Measurements from ENCODE around the gene ICE1.

DNA sequence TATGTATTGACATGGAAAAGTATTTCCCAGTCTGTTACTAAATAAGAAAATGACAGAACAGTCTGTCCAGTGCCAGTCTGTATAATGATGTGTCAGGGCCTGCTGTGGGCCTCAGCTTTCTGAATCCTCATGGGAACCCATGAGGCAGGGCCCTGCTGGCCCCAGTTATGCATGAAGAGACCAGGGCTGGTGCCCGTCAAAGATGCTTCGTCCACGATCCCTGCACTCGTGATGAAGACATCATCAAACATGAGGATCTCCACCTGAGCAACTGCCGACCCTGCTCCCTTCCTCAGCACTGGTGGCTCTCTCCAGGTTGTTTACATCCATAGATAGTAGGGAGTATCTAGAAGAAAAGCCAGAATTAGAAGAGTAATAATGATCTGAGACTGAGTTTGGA, 52.5 kb downstream of the ICE1 start:
- TF ChIP-seq FOXK2 (IDR thresholded peaks at IDR 0.05) (no peak), SP1 (IDR thresholded peaks at IDR 0.05) (no peak), TARDBP (IDR thresholded peaks at IDR 0.05) (no peak), SUZ12 (IDR thresholded peaks at IDR 0.05) (no peak), FOXM1 (IDR thresholded peaks at IDR 0.05; ENCODE audit: borderline replicate concordance) (no peak), FOXA1 (IDR thresholded peaks at IDR 0.05) (no peak), BHLHE40 (IDR thresholded peaks at IDR 0.05; ENCODE audit: borderline replicate concordance) (no peak), CTBP1 (IDR thresholded peaks at IDR 0.05; ENCODE audit: borderline replicate concordance) (no peak), ELF4 (IDR thresholded peaks at IDR 0.05) (no peak)
- TF ChIP-seq, protein P1, sequence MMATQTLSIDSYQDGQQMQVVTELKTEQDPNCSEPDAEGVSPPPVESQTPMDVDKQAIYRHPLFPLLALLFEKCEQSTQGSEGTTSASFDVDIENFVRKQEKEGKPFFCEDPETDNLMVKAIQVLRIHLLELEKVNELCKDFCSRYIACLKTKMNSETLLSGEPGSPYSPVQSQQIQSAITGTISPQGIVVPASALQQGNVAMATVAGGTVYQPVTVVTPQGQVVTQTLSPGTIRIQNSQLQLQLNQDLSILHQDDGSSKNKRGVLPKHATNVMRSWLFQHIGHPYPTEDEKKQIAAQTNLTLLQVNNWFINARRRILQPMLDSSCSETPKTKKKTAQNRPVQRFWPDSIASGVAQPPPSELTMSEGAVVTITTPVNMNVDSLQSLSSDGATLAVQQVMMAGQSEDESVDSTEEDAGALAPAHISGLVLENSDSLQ (IDR thresholded peaks at IDR 0.05), result no peak

Measured in HEK293T (cell line).